HG02678 (cell line): Measurements from ENCODE around the gene VSIR.

ENCODE experiments used
- ATAC-seq: cut with Tn5 transposase; IDR thresholded peaks from one replicate; pipeline ENCODE4 v1.9.1; 2021; ENCODE audit warnings: mild to moderate bottlenecking, moderate library complexity; ENCODE audit not compliant: unreplicated experiment

Gene VSIR

GRCh38 chr10:71807557-71808510 is 34.5 kb upstream of the VSIR start:
- ATAC-seq: no peak

DNA sequence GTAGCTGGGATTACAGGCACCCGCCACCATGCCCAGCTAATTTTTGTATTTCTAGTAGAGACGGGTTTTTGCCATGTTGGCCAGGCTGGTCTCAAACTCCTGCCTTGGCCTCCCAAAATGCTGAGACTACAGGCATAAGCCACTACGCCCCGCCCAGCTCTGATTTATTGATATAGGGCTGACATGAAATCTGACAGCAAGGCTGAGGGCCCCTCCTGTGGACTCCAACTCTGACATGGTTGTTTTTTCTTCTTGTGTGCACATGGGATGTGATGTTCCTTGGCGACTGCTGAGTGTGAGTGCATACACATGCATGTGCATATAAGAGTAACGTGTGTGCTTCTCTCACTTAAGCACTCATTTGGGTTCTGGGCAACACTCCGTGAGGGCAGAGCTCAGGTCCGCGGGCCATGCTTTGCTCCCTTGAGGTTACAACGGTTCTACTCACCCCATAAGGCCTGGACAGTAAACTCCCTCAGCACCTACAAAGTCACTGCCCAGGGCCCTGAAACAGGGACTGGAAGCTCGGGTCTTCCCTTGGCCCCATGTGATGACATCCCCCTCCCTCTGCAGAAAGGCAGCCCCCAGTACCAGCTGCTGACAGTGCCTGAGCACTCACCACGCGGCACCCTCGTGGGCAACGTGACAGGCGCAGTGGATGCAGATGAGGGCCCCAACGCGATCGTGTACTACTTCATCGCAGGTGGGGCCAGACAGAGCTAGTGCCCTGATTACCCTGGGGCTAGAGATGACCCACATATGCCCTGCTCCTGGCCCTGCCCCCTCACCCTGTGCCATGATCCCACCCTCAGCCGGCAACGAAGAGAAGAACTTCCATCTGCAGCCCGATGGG is 33.6 kb upstream of the VSIR start:
- no peak for ATAC-seq

DNA sequence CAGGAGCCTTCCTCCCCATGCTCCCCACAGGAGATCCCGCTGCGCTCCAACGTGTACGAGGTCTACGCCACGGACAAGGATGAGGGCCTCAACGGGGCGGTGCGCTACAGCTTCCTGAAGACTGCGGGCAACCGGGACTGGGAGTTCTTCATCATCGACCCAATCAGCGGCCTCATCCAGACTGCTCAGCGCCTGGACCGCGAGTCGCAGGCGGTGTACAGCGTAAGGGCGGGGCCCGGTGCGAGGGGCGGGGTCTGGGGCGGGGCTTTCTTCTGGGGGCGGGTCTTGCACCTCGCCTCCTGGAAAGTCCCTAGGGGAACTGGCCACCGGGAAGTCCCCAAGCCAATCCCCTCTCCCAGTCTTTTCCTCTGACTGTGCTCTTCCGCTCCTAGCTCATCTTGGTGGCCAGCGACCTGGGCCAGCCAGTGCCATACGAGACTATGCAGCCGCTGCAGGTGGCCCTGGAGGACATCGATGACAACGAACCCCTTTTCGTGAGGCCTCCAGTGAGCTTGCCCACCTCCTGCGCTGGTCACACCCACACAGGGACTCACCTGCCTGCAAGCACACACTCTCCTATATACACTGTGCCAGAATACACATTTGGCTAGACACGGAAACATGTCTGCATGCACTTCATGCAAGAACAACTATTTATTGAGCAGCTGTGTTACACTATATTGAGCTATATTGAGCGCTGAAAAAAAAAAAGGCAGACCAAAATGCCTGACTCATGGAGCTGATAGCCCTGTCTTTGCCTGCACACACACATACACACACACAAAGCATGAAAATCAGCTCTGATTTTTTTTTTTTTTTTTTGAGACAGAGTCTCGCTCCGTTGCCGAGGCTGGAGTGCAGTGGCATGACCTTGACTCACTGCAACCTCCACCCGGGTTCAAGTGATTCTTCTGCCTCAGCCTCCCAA is 32.7 kb upstream of the VSIR start:
- no peak for ATAC-seq

DNA sequence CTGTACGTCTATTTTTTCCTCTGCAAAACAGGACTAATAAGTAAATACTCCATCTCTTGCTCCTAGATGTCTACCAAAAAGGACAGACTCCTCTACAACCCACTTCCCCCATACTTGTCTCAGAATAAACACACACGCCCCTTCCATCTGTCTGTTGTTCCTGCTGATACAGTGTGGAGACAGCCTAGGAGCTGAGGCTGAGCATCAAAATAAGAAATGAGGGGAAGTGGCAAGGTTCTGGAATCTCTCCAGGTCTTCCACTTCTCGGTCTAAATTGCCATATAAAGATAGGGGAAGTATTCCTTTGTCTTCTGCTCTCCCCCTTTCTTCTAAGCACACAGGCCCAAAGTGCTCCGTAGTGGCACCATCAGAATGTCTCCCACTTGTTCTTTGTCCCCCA is 30.8 kb upstream of the VSIR start:
- no peak for ATAC-seq

DNA sequence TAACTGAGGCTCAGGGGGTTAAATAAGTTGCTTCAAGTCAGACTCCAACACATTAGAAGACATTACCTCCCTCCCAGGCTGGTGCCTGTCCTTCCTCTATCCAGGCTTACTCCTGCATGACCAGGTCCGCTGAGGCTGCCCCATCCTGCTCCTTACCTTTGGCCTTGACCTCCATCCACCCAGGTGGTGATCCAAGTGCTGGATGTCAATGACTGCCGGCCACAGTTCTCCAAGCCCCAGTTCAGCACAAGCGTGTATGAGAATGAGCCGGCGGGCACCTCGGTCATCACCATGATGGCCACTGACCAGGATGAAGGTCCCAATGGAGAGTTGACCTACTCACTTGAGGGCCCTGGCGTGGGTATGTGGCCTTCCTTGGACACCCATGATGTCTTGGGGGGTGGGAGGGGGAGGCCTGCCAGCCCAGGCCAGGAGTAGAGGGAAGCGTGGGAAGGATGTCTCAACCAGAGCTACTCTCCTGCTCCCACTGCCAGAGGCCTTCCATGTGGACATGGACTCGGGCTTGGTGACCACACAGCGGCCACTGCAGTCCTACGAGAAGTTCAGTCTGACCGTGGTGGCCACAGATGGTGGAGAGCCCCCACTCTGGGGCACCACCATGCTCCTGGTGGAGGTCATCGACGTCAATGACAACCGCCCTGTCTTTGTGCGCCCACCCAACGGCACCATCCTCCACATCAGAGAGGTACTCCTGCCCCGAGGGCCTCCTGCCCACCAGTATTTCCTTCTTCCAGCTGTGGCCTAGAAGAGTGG is 29.6 kb upstream of the VSIR start:
- ATAC-seq: no peak

DNA sequence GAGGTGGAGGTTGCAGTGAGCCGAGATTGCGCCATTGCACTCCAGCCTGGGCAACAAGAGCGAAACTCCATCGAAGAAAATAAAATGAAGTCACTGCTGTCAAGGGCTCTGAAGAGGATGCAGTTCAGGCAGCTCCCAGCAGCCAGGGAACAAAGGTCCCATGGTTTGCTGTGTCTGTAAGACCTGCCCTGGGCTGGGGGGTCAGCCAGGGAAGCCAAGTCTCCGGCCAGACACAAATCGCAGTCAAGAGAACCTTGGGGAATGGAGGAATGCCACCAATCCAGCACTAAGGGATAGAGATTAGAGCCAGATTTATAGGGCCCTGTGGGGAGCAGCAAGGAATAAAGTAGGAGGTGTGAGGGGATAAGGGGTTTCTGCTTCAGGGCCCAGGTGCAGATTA is 28.9 kb upstream of the VSIR start:
- ATAC-seq: no peak

GRCh38 chr10:71801361-71801760 is 28.0 kb upstream of the VSIR start:
- peak; percentile 84 for ATAC-seq

DNA sequence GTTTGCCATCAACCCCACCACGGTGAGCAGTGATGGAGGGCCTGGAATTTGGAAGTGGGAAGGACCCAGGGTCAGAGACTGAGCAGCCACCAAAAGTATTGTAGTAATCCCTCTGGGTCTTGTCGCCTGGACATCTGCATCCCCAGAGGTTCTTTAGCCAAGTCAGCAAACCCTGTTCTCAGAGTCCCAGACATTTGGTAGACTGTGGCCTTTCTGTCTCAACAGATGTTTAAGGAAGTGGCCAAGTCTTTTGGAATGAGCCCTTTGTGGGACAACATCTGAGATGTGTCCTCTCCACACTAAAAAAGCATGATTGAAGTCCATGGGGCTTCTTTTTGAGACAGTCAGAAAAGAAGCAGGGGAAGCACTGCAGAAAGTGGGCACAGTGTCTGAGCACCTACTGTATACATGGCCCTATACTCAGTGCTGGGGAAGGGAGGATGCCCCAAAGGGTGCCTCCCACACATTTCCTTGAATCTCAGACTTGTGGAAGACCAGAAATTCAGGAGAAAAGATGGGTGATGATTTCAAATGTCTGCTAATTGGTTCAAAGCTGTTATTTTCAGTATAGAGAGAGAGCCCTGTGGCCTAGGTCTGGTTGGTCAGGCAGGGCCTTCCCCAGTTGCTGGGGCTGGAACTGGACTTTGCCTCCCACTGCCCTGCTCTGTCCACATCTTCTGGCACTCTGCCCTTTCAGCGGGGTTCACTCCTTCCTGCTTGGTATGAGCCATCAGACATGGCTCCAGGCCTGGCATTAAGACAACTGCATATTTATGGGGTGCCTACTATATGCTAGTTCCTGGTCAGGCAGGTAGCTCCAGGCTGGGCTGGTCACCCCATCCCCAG is 26.5 kb upstream of the VSIR start:
- ATAC-seq: no peak

- ATAC-seq: no peak
Measured at GRCh38 chr10:71799112-71799511, 25.8 kb upstream of the VSIR start.

GRCh38 chr10:71798308-71798624 is 24.9 kb upstream of the VSIR start:
- no peak for ATAC-seq

DNA sequence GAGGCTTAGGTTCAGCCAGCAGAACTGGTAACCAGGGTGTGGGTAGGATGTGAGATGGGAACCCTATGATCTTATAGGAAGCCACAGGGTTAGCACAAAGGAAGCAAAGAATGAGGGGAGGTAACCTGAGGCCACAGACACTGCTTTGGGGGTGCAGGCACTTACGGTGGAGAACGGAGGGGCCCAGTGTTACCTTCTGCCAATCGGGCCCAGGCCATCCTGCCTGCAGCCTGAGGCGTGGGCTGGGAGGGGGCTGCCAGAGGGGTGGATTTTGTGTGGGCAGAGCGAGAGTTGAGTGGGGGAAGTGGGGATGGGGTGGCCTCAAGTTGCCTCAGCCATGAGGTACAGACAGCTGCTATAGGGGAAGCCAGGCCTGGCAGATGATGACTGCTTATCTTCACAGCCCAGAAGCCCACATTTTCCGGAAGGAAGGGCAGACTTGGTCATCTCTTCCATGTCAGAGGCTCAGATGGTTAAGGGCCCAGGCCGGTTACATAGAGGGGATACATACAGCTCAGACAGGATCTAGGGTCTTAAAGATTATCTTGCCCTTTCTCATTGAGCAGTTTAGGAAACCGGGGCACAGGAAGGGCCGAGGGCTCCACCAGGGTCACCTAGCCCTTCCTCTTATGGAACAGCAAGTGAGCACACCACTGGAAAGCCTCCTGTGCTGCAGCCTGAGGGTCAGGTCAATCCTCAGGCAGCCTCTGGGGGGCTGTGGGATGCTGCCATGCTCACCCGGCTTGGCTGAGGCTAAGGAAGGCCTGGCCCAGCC is 24.4 kb upstream of the VSIR start:
- ATAC-seq: no peak

- ATAC-seq: no peak
Measured at GRCh38 chr10:71796749-71797405, 23.6 kb upstream of the VSIR start.

- ATAC-seq: no peak
Measured at GRCh38 chr10:71795248-71795647, 21.9 kb upstream of the VSIR start.

GRCh38 chr10:71790749-71791440 is 17.6 kb upstream of the VSIR start:
- no peak for ATAC-seq

DNA sequence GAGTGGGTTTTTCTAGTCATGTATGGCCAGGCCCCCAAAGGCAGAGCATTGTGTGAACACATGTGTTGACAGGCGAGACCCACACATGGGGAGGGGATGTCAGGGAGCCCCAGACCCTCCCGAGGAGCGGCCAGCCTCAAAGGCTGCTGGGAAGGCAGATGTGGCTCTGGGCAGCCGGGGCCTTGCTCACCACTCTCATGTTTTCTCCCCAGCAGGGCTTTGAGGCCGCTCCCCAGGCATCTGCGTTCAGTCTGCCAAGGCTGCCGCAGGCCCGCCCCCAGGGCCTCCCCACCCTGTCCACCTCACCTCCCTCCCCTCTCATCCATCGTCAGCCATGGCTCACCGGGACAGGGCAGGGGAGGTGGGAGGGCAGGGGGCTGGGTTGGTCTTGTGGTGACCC is 16.6 kb upstream of the VSIR start:
- ATAC-seq: no peak

DNA sequence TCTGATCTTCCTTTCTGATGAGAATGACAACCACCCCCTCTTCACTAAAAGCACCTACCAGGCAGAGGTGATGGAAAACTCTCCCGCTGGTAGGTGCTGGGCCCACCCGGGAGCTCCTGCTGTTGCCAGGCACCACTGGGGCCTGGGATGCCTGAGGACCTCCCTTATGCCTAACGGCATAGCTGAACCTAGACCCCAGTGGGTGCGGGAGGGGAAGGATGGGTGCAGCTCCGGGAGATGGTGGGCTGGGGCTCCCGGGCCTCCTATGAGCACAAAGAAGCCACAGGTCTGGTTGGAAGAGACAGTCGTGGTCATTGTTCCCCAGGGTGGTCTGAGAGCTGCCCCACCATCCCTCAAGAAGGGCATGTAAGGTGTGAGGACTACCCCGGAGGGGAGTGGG is 15.6 kb upstream of the VSIR start:
- ATAC-seq: no peak

DNA sequence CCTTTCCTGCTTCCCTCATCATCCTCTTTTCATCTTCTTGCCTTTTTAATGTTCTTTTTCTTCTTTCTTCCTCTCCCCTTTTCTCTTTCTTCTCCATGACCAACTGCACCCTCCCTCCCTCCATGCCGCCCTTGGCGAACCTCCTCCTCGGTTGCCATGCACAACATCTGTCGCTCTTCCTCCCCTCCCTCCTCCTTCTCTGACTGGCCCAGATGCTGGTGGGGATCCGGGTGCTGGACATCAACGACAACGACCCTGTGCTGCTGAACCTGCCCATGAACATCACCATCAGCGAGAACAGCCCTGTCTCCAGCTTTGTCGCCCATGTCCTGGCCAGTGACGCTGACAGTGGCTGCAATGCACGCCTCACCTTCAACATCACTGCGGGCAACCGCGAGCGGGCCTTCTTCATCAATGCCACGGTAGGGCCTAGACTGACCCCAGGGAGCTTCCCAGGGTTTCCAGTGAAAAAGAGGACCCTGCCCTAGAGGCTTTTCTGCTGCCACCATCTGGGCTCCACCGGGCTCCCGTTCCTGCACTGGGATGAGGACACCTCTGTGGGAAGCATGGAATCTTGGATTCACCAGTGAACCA is 11.5 kb upstream of the VSIR start:
- no peak for ATAC-seq
